HG03066 (cell line): ENCODE measurements around the gene ETNPPL.
"Not testable (repeated sequence)": the region's sequence is repeated elsewhere in the genome, so short reads cannot be mapped to it uniquely, and the experiment has no call there.

Source experiments
- ATAC-seq: cut with Tn5 transposase; IDR thresholded peaks from one replicate; pipeline ENCODE4 v1.9.1; 2021; ENCODE audit warnings: low read depth; ENCODE audit not compliant: unreplicated experiment

The ETNPPL gene

GRCh38 chr4:108763226-108763593 lies 357 bp upstream of the ETNPPL start:
- ATAC-seq, result no peak

DNA sequence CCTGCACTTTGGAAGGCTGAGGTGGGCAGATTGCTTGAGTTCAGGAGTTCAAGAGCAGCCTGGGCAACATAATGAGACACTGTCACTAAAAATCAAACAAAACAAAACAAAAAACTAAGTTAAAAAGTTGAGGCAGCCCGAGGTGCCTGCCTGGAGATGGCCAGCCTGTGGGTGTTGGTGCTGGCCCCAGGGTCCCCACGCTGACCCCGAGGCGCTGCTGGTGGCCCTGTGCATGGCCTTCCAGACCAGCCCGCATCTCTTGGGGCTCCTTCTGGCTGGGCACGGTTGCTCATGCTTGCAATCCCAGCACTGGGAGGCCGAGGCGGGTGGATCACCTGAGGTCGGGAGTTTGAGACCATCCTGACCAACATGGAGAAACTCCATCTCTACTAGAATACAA lies 4.4 kb downstream of the ETNPPL start:
- ATAC-seq, result no peak

DNA sequence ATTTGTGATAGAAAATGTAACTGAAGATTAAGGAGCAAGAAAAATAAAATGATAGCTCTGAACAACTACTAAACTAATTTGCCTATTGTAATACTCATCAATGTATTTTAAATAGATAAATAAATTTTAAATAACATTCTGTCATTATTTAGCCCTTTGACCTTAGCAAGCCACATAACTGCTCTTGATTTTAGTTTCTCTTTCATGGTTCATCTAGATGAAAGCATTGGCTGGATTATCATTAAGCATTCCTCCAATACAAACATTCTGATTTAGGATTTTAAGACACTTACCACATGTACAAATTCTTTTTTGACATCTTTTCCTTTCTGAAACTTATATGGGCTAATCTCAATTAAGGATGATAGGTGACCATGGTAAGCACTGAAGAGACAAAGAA lies 8.5 kb downstream of the ETNPPL start:
- no peak for ATAC-seq

DNA sequence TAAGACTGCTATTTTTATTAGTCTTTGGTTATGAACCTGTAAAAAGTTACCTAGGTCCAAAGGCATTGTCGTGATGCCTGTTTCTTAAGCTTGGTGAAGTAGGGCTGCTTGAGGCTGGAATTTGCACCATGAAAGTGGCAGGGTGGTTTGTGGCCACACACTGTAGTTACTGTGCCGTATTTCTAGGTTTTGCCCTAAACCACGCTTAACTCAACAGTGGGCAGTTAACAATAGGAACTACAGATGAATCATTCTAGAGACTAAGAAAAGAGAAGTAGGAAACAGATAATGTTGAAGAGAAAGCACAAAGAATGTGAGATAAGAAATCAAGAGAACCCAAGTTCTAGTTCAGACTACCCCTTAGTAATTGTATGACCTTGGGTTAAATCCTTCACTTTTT lies 11.5 kb downstream of the ETNPPL start:
- ATAC-seq, result no peak

- no peak for ATAC-seq
These were observed 13.7 kb downstream of the ETNPPL start for GRCh38 chr4:108749119-108749518.

GRCh38 chr4:108746511-108746910 lies 16.3 kb downstream of the ETNPPL start:
- no peak for ATAC-seq

- no peak for ATAC-seq
These were observed 18.5 kb downstream of the ETNPPL start for GRCh38 chr4:108744307-108744706.

GRCh38 chr4:108742451-108743420 lies 20.1 kb downstream of the ETNPPL start:
- no peak for ATAC-seq

DNA sequence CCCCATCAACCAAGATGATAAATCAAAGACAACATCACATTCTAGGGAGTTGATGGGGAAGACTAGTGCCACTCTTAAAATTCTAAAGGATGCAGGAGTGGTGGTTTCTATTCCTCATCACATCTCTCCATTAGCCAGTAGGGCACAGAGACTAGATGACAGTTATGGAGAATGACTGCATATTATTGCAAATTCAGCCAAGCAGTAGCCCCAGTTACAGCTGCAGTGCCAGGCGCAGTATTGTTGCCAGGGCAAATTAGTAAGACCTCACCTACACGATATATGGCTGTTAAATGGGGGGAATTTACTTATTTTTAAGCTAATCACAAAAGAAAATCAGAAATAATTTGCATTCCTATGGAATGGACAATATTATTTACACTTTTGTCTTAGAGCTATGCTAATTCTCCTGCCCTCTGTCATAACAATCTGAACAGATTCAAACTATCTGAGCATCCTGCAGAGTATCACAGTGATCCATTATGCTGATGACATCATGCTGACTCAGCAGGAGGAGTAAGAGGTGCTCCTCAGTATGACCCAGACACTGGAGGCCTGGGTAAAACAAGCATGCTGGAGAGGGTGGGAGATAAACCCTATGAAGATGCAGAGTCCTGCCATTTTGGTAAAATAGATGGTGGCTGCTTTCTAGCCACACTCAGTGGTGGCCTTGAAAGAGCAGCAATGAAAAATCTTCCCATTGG lies 24.7 kb downstream of the ETNPPL start:
- ATAC-seq, result no peak

DNA sequence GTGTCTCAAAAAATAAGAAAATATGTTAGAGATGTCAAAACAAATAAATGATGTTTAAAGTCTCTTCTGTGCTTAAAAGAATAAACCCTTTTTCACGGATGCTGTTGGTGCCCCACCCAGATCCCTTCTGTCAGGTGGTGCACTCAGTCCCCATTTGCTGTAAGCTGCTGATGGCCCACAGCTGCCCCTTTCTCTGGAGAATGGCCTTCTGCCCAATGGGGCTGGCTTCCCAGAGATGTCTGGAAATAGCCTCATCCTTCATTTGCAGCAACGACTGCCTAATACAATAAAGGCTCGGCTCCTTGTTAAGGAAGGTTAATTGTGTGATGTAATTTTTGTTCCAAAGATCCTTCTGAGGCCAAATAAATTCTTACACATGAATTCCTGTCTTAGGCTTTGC lies 31.8 kb downstream of the ETNPPL start:
- no peak for ATAC-seq

DNA sequence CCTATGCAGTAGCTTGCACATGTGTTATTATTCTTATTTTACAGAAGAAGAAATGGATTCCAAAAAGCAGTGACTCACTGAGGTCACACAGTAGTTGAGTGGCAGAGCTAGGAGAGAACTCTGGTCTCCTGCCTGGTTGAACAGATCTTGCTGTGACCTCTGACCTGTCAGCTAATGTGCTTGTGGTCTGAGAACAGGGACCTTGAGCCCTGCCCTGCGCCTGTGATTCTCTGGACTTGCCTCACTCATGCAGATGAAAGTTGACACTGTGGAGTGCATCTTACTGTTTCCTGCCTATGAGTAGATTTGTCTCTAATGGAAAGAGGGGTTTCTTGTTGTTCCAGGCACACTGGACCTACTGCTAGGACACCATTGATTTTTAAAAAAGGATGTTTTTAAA lies 32.3 kb downstream of the ETNPPL start:
- no peak for ATAC-seq

GRCh38 chr4:108729731-108730130 lies 33.1 kb downstream of the ETNPPL start:
- ATAC-seq, result no peak

DNA sequence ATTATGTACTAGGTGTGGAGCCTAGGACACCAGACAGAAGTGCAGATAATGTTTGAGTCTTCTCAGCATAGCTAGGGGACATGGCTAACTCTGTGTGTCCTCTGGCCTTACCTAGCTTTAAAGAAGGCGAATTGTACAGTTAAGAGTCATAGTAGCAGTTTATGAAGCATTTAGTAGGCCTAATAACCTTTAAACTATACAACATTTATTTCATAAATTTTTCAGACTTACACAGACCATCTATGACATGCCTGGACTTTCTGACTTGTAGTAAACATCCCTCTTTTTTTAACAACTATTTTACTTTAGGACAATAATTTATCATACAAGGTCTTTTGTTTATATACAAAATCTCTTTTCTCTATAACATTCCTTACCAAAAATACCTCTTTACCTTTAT lies 37.4 kb downstream of the ETNPPL start:
- no peak for ATAC-seq

DNA sequence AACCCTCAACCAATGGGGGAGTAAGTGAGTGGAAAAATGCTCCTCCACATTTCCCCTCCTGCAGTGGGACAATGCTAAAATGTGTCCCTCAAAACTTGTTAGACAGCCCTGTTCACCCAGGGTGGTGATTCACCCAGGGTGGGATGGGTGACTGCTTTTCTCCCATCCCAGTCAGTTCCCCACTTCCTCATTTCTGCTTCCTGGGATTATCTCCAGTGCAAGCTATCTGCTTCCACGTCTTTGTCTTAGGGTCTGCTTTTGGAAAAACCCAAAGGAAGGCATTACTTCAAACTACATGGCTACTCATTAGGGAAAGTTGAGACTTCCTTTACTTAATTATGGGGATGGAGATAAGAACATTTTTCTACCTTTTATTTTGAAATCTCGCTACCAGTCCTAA lies 45.5 kb downstream of the ETNPPL start:
- no peak for ATAC-seq

DNA sequence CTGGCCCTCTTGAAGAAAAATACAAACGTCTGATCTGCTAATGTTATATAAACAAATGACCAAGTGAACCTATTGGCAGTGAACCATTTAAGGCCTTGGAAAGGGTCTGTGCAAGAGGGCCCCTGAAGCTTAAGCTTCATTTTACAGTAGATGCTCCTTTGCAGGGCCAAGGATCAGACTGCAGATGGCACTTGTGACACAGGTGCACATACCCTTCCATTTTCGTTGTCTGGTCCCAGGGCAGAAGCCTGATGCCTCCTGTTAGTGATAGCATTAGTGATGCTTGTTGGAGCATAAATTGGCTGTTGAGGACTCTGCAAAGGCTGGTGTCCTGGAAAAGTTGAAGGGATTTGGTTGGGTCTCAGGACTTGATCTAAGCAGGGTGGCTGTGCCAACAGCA lies 46.5 kb downstream of the ETNPPL start:
- ATAC-seq, result no peak

- no peak for ATAC-seq
These were observed 48.0 kb downstream of the ETNPPL start for GRCh38 chr4:108714880-108715279.

- ATAC-seq, result not testable (repeated sequence)
These were observed 52.3 kb downstream of the ETNPPL start for GRCh38 chr4:108710578-108710977.

DNA sequence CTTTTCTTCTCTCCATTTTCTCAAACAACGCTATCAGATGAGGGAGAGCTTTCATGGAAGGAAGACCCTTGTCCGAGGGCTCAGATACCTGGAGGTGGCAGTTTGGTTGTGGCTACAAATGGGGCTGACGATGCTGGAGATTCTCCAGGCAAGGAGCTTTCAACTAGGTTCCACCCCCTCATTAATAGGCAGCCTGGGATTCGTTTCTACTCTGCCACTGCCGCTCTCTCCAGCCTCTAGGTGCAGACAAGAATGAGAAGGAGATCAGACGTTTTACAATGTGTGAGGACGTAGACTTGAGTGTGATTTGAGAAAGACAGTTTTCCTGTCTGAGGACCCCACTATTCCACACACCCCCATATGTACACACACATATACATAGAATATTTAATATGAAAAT lies 53.1 kb downstream of the ETNPPL start:
- ATAC-seq, result no peak

GRCh38 chr4:108709234-108709633 lies 53.6 kb downstream of the ETNPPL start:
- no peak for ATAC-seq

- no peak for ATAC-seq
These were observed 56.6 kb downstream of the ETNPPL start for GRCh38 chr4:108706289-108706688.

GRCh38 chr4:108703966-108704365 lies 58.9 kb downstream of the ETNPPL start:
- ATAC-seq, result no peak

- ATAC-seq, result no peak
These were observed 59.5 kb downstream of the ETNPPL start for GRCh38 chr4:108703370-108703769.
